Common myeloid progenitor, CD34-positive (primary cell): ENCODE measurements around the gene TFDP1. TPM values are rescaled to one million over a fixed set of nuclear protein-coding genes. Genes with fewer than 3 reads are reported as not detected.

Experiments
- CTCF ChIA-PET: fragments of 350-600 bp; sonication (Branson Sonifier 250); formaldehyde crosslinking; loops from one replicate; lab custom pipeline; 2021; ENCODE audit warnings: antibody characterized with exemption; lab: Charles Lee
- POLR2A ChIA-PET: fragments of 350-600 bp; sonication (Branson Sonifier 250); formaldehyde crosslinking; loops from one replicate; lab custom pipeline; 2021; ENCODE audit warnings: antibody characterized with exemption; lab: Charles Lee
- DNase-seq, 3 donors: peaks; one replicate each; pipeline versions ENCODE4 v3.0.0 to v3.0.0-alpha.2; 2013
- H3K27ac ChIP-seq, 2 experiments: 1 replicate in 1 of 2; 2 replicates in 1 of 2; pipeline ENCODE4 v1.7.0; 2013; ENCODE audit warnings: inconsistent platforms in 2 of 2, low read length in 2 of 2, mild to moderate bottlenecking in 2 of 2, low read depth in 1 of 2, moderate library complexity in 1 of 2; ENCODE audit not compliant: severe bottlenecking in 2 of 2, insufficient read depth in 1 of 2, poor library complexity in 1 of 2
- H3K27me3 ChIP-seq, 5 experiments: replicated peaks in 2 of 5; 1 replicate in 3 of 5; 2 replicates in 2 of 5; pipeline versions ENCODE4 v1.6.1 to v1.7.0; 2013; ENCODE audit warnings: low read length in 4 of 5, mild to moderate bottlenecking in 2 of 5, moderate library complexity in 2 of 5, inconsistent platforms in 1 of 5; ENCODE audit not compliant: insufficient read depth in 5 of 5, control insufficient read depth in 4 of 5
- H3K36me3 ChIP-seq, 4 experiments: 1 replicate in 2 of 4; 2 replicates in 2 of 4; pipeline versions ENCODE4 v1.6.1 to v1.7.0; 2013; ENCODE audit warnings: low read length in 3 of 4, control low read depth in 1 of 4, mild to moderate bottlenecking in 1 of 4; ENCODE audit not compliant: control insufficient read depth in 4 of 4, insufficient read depth in 4 of 4
- H3K4me1 ChIP-seq, 4 experiments: 1 replicate in 3 of 4; 2 replicates in 1 of 4; pipeline versions ENCODE4 v1.6.1 to v1.7.1; 2013; ENCODE audit warnings: low read length in 3 of 4, mild to moderate bottlenecking in 3 of 4, control low read depth in 1 of 4, inconsistent platforms in 1 of 4, moderate library complexity in 1 of 4; ENCODE audit not compliant: control insufficient read depth in 4 of 4, insufficient read depth in 4 of 4; ENCODE audit errors: control extremely low read depth in 1 of 4
- H3K4me3 ChIP-seq, 7 experiments: 1 replicate in 4 of 7; 2 replicates in 3 of 7; pipeline versions ENCODE4 v1.5.1 to v1.7.0; 2013; ENCODE audit warnings: mild to moderate bottlenecking in 7 of 7, low read length in 6 of 7, moderate library complexity in 6 of 7, inconsistent platforms in 2 of 7, low read depth in 2 of 7, control low read depth in 1 of 7; ENCODE audit not compliant: insufficient read depth in 4 of 7, control insufficient read depth in 1 of 7; ENCODE audit errors: extremely low read depth in 1 of 7
- H3K9me3 ChIP-seq, 5 experiments: 1 replicate in 4 of 5; 2 replicates in 1 of 5; pipeline versions ENCODE4 v1.6.1 to v1.7.1; 2013; ENCODE audit warnings: low read length in 4 of 5, mild to moderate bottlenecking in 2 of 5, inconsistent platforms in 1 of 5, low read depth in 1 of 5, moderate library complexity in 1 of 5; ENCODE audit not compliant: control insufficient read depth in 4 of 5, insufficient read depth in 2 of 5; ENCODE audit errors: control extremely low read depth in 1 of 5
- WGBS: methylation state at CpG from one replicate; pipeline ENCODE4 v1.1.5; 2013; ENCODE audit not compliant: insufficient coverage; 5-methylcytosine and 5-hydroxymethylcytosine counted together
- polyA plus RNA-seq: library from polyadenylated mRNA; unstranded; fragments of 120-200 nt; gene quantifications from one replicate; pipeline ENCODE4 v1.2.1, GENCODE V29; 2013

The TFDP1 gene
- 54.8 TPM for polyA plus RNA-seq

- DNase-seq: peak; percentile 50 to 80 (median 75)
- POLR2A ChIA-PET: no interaction called here
- H3K4me1 ChIP-seq: peaks cover 3 to 24% (median 20%) of the 10 kb centered on the region in 4 experiments
Observed at GRCh38 chr13:113584205-113584869, at the start of gene TFDP1. Gene TFDP1 (plus strand): TSS chr13:113584753. CDS start chr13:113585838, 1,085 bp downstream.

DNA sequence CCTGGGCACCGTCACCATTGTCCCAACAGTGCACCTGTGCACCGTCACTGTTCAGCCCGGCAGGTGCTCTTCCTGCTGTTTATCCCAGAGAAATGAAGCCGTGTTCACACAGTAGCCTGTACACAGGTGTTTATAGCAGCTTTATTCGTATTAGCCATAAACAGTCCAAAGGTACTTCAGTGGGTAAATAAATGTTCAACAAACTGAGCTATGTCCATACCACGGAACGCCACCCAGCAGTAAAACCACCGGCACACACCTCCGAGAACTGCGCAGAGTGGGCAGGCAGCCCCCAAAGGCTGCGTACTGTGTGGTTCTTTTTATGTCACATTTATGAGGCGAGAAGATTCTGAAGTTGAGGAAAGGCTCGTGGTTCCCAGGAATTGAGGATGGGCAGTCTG, 49.2 kb upstream of the TFDP1 start:
- Histone ChIP-seq H3K36me3 (peaks cover 11 to 33% (median 23%) of the 10 kb centered on the region in 4 experiments), H3K27ac (no peak overlapping the region), H3K27me3 (no peaks in the 10 kb centered on the region), H3K4me1 (no peaks in the 10 kb centered on the region), H3K4me3 (no peak overlapping the region), H3K9me3 (peaks cover 0 to 5% (median 2%) of the 10 kb centered on the region in 5 experiments)
- ChIA-PET CTCF (interaction anchor here (1.0 kb wide), 1 partner anchor 70 kb away, joined by 3 read pairs; no protein-coding TSS in a partner anchor), POLR2A (no interaction called here)
- 98% methylated on average over 13 of the region's 13 CpGs for WGBS
- DNase-seq: no peak

More at GRCh38 chr13:113584205-113584869, at the start of gene TFDP1:
- Histone ChIP-seq H3K36me3 (peaks cover 0 to 25% (median 11%) of the 10 kb centered on the region in 4 experiments), H3K9me3 (no peaks in the 10 kb centered on the region), H3K4me3 (peak within 1 kb of the TSS; percentile 62 to 81 (median 73)), H3K27ac (no peak within 1 kb of the TSS), H3K27me3 (no peaks in the 10 kb centered on the region)
- CTCF ChIA-PET: no interaction called here
- WGBS: 1% methylated on average over 73 of the region's 92 CpGs

GRCh38 chr13:113536461-113537110, 48.0 kb upstream of the TFDP1 start:
- no peak for DNase-seq
- Histone ChIP-seq H3K36me3 (peaks cover 12 to 34% (median 26%) of the 10 kb centered on the region in 4 experiments), H3K9me3 (peaks cover 0 to 13% (median 11%) of the 10 kb centered on the region in 5 experiments), H3K27me3 (no peaks in the 10 kb centered on the region), H3K4me3 (no peak overlapping the region), H3K4me1 (no peaks in the 10 kb centered on the region), H3K27ac (no peak overlapping the region)
- CTCF ChIA-PET: no interaction called here
- POLR2A ChIA-PET: no interaction called here
- 96% methylated on average over 16 of the region's 18 CpGs for WGBS

DNA sequence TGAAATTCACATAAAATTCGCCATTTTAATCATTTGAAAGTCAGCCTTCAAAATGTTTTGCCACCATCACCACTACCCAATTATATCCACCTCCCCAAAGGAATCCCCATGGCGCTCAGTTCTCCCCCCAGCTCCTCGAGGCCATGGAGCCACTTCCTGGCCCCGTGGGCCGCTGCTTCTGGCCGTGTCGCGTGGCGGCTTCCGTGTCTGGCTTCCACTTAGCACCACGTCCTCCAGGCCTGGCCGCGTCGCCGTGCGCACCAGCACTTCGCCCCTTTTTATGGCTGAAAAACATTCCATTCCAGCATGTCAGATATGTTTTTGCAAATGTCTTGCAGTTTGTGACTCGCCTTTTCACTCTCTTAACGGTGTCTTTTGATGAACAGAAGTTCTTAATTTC, 47.3 kb upstream of the TFDP1 start:
- POLR2A ChIA-PET: no interaction called here
- Histone ChIP-seq H3K9me3 (peaks cover 0 to 13% (median 12%) of the 10 kb centered on the region in 5 experiments), H3K4me3 (no peak overlapping the region), H3K4me1 (no peaks in the 10 kb centered on the region), H3K36me3 (peaks cover 12 to 31% (median 23%) of the 10 kb centered on the region in 4 experiments), H3K27me3 (no peaks in the 10 kb centered on the region), H3K27ac (no peak overlapping the region)
- DNase-seq: no peak
- CTCF ChIA-PET: no interaction called here
- 96% methylated on average over 19 of the region's 19 CpGs for WGBS

DNA sequence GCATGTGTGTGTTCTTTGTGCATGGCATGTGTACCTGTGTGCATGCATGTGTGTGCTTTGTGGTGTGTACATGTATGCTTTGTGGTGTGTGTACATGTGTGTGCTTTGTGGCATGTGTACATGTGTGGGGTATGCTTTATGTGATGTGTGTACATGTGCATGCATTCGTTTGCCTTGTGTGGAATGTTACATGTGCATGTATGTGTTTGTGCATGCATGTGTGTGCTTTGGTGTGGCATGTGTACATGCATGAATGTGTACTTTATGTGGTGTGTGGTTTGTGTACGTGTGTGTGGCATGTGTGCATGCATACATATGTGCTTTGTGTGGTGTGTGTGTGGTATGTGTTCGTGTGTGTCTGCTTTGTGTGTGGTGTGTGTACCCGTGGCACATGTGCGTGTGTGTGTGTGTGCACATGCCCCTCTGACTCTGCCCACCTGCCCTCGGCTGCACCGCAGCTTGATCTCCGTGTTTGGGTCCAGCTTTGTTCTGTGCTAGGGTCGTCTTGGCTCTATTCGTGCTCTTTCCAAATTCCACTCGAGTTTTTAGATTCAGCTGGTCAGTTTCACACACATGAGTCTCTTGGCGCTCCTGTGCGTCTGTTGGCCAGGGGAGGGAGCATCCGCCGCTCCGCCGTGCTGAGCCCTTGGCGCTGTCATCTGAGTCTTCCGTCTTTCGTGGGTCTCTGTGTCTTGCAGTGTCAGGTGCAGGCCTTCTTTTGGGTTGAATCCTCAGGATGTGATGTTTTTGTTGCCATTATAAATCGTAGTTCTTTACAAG, 46.5 kb upstream of the TFDP1 start:
- ChIA-PET CTCF (no interaction called here), POLR2A (no interaction called here)
- H3K4me1 ChIP-seq: no peaks in the 10 kb centered on the region
- WGBS: 97% methylated on average over 21 of the region's 21 CpGs
- peaks cover 15 to 35% (median 26%) of the 10 kb centered on the region in 4 experiments for H3K36me3 ChIP-seq
- peaks cover 0 to 16% (median 13%) of the 10 kb centered on the region in 5 experiments for H3K9me3 ChIP-seq
- no peak for DNase-seq
- H3K27me3 ChIP-seq: no peaks in the 10 kb centered on the region
- H3K27ac ChIP-seq: no peak overlapping the region
- H3K4me3 ChIP-seq: no peak overlapping the region

- WGBS: 98% methylated on average over 17 of the region's 28 CpGs
- H3K4me3 ChIP-seq: no peak overlapping the region
- no peaks in the 10 kb centered on the region for H3K27me3 ChIP-seq
- ChIA-PET POLR2A (no interaction called here), CTCF (interaction anchor here (0.6 kb wide), 1 partner anchor 88 kb away, joined by 4 read pairs; no protein-coding TSS in a partner anchor)
- peaks cover 15 to 35% (median 26%) of the 10 kb centered on the region in 4 experiments for H3K36me3 ChIP-seq
- no peaks in the 10 kb centered on the region for H3K4me1 ChIP-seq
- no peak for DNase-seq
- H3K27ac ChIP-seq: no peak overlapping the region
- H3K9me3 ChIP-seq: peaks cover 0 to 16% (median 13%) of the 10 kb centered on the region in 5 experiments
Observed at GRCh38 chr13:113538689-113539058, 45.9 kb upstream of the TFDP1 start.
